Spleen (tissue), 11 donors: ENCODE results near the gene CCL28. TPM values are rescaled to one million over a fixed set of nuclear protein-coding genes. Genes with fewer than 3 reads are reported as not detected.

Experiments
- DNase-seq: peaks from one replicate; pipeline ENCODE4 v3.0.0-alpha.2; 2020
- H3K27ac ChIP-seq, 8 donors: fragments of 200-600 bp; sonication (generic) in 7 of 8; 1 replicate in 4 of 8; 2 replicates in 4 of 8; pipeline versions ENCODE4 v1.5.0 to v1.8.0; 2016 to 2021; ENCODE audit warnings: inconsistent platforms in 4 of 8, mild to moderate bottlenecking in 4 of 8, moderate library complexity in 1 of 8
- H3K27me3 ChIP-seq, 7 donors: fragments of 200-600 bp; sonication (generic) in 6 of 7; replicated peaks in 1 of 7; 1 replicate in 4 of 7; 2 replicates in 3 of 7; pipeline versions ENCODE4 v1.5.0 to v1.8.0; 2016 to 2021; ENCODE audit warnings: inconsistent platforms in 3 of 7, mild to moderate bottlenecking in 1 of 7
- H3K36me3 ChIP-seq, 6 donors: fragments of 200-600 bp; sonication (generic) in 5 of 6; 1 replicate in 4 of 6; 2 replicates in 2 of 6; pipeline versions ENCODE4 v1.5.0 to v1.8.0; 2016 to 2021; ENCODE audit warnings: inconsistent platforms in 2 of 6
- H3K4me1 ChIP-seq, 6 donors: fragments of 200-600 bp; sonication (generic) in 5 of 6; 1 replicate in 3 of 6; 2 replicates in 3 of 6; pipeline versions ENCODE4 v1.5.0 to v1.8.0; 2016 to 2021; ENCODE audit warnings: inconsistent platforms in 3 of 6
- H3K4me3 ChIP-seq, 8 donors: fragments of 200-600 bp; sonication (generic) in 7 of 8; 1 replicate in 4 of 8; 2 replicates in 4 of 8; pipeline versions ENCODE4 v1.5.0 to v1.8.0; 2016 to 2021; ENCODE audit warnings: inconsistent platforms in 4 of 8, mild to moderate bottlenecking in 4 of 8, moderate library complexity in 2 of 8
- H3K9me3 ChIP-seq, 8 donors: fragments of 200-600 bp; sonication (generic) in 7 of 8; 1 replicate in 4 of 8; 2 replicates in 4 of 8; pipeline versions ENCODE4 v1.5.0 to v1.8.0; 2016 to 2021; ENCODE audit warnings: inconsistent platforms in 4 of 8
- CTCF ChIP-seq, 11 experiments: fragments of 200-600 bp in 7 of 11; fragments of 450-650 bp in 4 of 11; sonication (generic) in 4 of 11; IDR thresholded peaks in 8 of 11; conservative IDR thresholded peaks in 3 of 11; 1 replicate in 7 of 11; 2 replicates in 4 of 11; pipeline versions ENCODE4 v1.4.0 to v1.8.0; 2016 to 2021; ENCODE audit warnings: antibody characterized with exemption in 11 of 11, inconsistent platforms in 4 of 11, mild to moderate bottlenecking in 1 of 11
- POLR2A ChIP-seq, 3 donors: fragments of 450-650 bp; IDR thresholded peaks; one replicate each; pipeline ENCODE4 v1.5.1; 2017; ENCODE audit warnings: antibody characterized with exemption in 3 of 3, mild to moderate bottlenecking in 1 of 3
- POLR2AphosphoS5 ChIP-seq, 3 donors: sonication (generic); formaldehyde crosslinking; IDR thresholded peaks; one replicate each; pipeline ENCODE4 v1.5.1; 2017; ENCODE audit warnings: antibody characterized with exemption in 3 of 3
- WGBS, 5 donors: extraction: QIAGEN DNeasy Blood & Tissue Kit in 3 of 5; methylation state at CpG; one replicate each; pipeline versions ENCODE4 v1.1.5 to v1.1.7; 2013 to 2018; 5-methylcytosine and 5-hydroxymethylcytosine counted together
- intact Hi-C: fragments of 100-400 bp; cut with DNase I; formaldehyde crosslinking; loops from one replicate; pipeline ENCODE4 v1.15.0; 2023; ENCODE audit warnings: low total_unique reads
- polyA plus RNA-seq, 3 donors: library from polyadenylated mRNA; stranded (reverse); fragments of 200-250 nt; gene quantifications; one replicate each; pipeline ENCODE4 v1.2.1, GENCODE V29; 2013
- total RNA-seq, 7 donors: library from RNA; depleted of rRNA in 3 of 7; stranded (reverse); fragments of >200 nt in 3 of 7; fragmentation: NEBNext Ultra II Directional in 4 of 7; extraction: Animal tissue kit (Norgen Biotek cat#: 25700) in 4 of 7; gene quantifications; one replicate each; pipeline versions ENCODE4 v1.1.0 to v1.2.1, GENCODE V29; 2016 to 2021
- donor health status: healthy with polysubstance abuse.
- donor health status: DM: no; HTN: no; CAD: no; lungs with moderate emphysema.
- donor health status: DM: no; HTN: no; CAD: no.
- donor health status: Bipolar disorder and iron deficiency.
- donor health status: healthy.
- donor health status: DM: no; HTN: no; CAD: no.
- donor health status: DM: yes; HTN: yes; CAD: no.

Gene CCL28
- total and polyA plus RNA-seq, 10 donors, result 3.7 to 17.1 (median 11.6) TPM

- H3K27ac ChIP-seq, result no peak overlapping the region
- H3K4me1 ChIP-seq, result no peaks in the 10 kb centered on the region
- intact Hi-C loops, result no loop called here
- TF ChIP-seq POLR2AphosphoS5 (IDR thresholded peaks at IDR 0.05) (no peak), POLR2A (IDR thresholded peaks at IDR 0.05) (no peak), CTCF (IDR thresholded peaks at IDR 0.05 in 8 of 11, conservative IDR thresholded peaks at IDR 0.05 in 3 of 11) (no peak)
- no peak for DNase-seq
- no peaks in the 10 kb centered on the region for H3K9me3 ChIP-seq
- H3K4me3 ChIP-seq, result no peak overlapping the region
- WGBS, 5 donors, result 75 to 83% (median 79%) methylated on average over 3 of the region's 3 CpGs
- no peaks in the 10 kb centered on the region for H3K36me3 ChIP-seq
- no peaks in the 10 kb centered on the region for H3K27me3 ChIP-seq
Measured at GRCh38 chr5:43415935-43416802, 4.0 kb upstream of the CCL28 start.

- no peak overlapping the region for H3K27ac ChIP-seq
- no peaks in the 10 kb centered on the region for H3K9me3 ChIP-seq
- H3K27me3 ChIP-seq, result no peaks in the 10 kb centered on the region
- 86 to 95% (median 88%) methylated on average over 2 of the region's 2 CpGs for WGBS, 5 donors
- no peak for DNase-seq
- TF ChIP-seq POLR2A (IDR thresholded peaks at IDR 0.05) (no peak), POLR2AphosphoS5 (IDR thresholded peaks at IDR 0.05) (no peak), CTCF (IDR thresholded peaks at IDR 0.05 in 8 of 11, conservative IDR thresholded peaks at IDR 0.05 in 3 of 11) (no peak)
- H3K4me3 ChIP-seq, result no peak overlapping the region
- H3K36me3 ChIP-seq, result no peaks in the 10 kb centered on the region
- intact Hi-C loops, result no loop called here
- no peaks in the 10 kb centered on the region for H3K4me1 ChIP-seq
Measured at GRCh38 chr5:43413966-43414365, 1.8 kb upstream of the CCL28 start.

GRCh38 chr5:43412644-43413043, 453 bp upstream of the CCL28 start:
- Histone ChIP-seq H3K4me1 (no peaks in the 10 kb centered on the region), H3K36me3 (no peaks in the 10 kb centered on the region), H3K4me3 (no peak overlapping the region), H3K9me3 (no peaks in the 10 kb centered on the region), H3K27ac (no peak overlapping the region), H3K27me3 (no peaks in the 10 kb centered on the region)
- TF ChIP-seq POLR2AphosphoS5 (IDR thresholded peaks at IDR 0.05) (no peak), POLR2A (IDR thresholded peaks at IDR 0.05) (no peak), CTCF (IDR thresholded peaks at IDR 0.05 in 8 of 11, conservative IDR thresholded peaks at IDR 0.05 in 3 of 11) (no peak)
- WGBS, 5 donors, result 89 to 100% (median 96%) methylated on average over 1 of the region's 1 CpG
- no peak for DNase-seq
- intact Hi-C loops, result no loop called here

- no peak for DNase-seq
- H3K27me3 ChIP-seq, result no peaks in the 10 kb centered on the region
- peaks cover 0 to 7% (median 0%) of the 10 kb centered on the region in 8 donors for H3K9me3 ChIP-seq
- H3K27ac ChIP-seq, result no peak overlapping the region
- H3K4me3 ChIP-seq, result no peak overlapping the region
- intact Hi-C loops, result no loop called here
- TF ChIP-seq CTCF (IDR thresholded peaks at IDR 0.05 in 8 of 11, conservative IDR thresholded peaks at IDR 0.05 in 3 of 11) (no peak), POLR2AphosphoS5 (IDR thresholded peaks at IDR 0.05) (no peak), POLR2A (IDR thresholded peaks at IDR 0.05) (no peak)
- H3K36me3 ChIP-seq, result no peaks in the 10 kb centered on the region
- WGBS, 5 donors, result 70 to 82% (median 73%) methylated on average over 3 of the region's 3 CpGs
- H3K4me1 ChIP-seq, result no peaks in the 10 kb centered on the region
Measured at GRCh38 chr5:43411495-43411894, 696 bp downstream of the CCL28 start.
